Vagina (tissue), 2 donors: ENCODE results near the gene NEUROD4. TPM values are rescaled to one million over a fixed set of nuclear protein-coding genes. Genes with fewer than 3 reads are reported as not detected.

Experiments used
- DNase-seq, 2 donors: peaks; one replicate each; pipeline ENCODE4 v3.0.0-alpha.2; 2017; ENCODE audit errors: extremely low spot score in 2 of 2
- H3K27ac ChIP-seq: fragments of 200-600 bp; sonication (generic); one replicate; pipeline ENCODE4 v1.5.1; 2019
- H3K27me3 ChIP-seq: fragments of 200-600 bp; sonication (generic); one replicate; pipeline ENCODE4 v1.5.1; 2019
- H3K36me3 ChIP-seq, 2 donors: fragments of 200-600 bp; sonication (generic); one replicate each; pipeline ENCODE4 v1.5.1; 2017 to 2019
- H3K4me1 ChIP-seq: fragments of 200-600 bp; sonication (generic); one replicate; pipeline ENCODE4 v1.5.1; 2019
- H3K4me3 ChIP-seq, 2 donors: fragments of 200-600 bp; sonication (generic); 1 replicate in 1 of 2; 2 replicates in 1 of 2; pipeline ENCODE4 v1.5.1; 2016 to 2019
- H3K9me3 ChIP-seq: fragments of 200-600 bp; sonication (generic); one replicate; pipeline ENCODE4 v1.5.1; 2019
- POLR2A ChIP-seq, 2 donors: fragments of 450-650 bp; IDR thresholded peaks; one replicate each; pipeline ENCODE4 v1.6.1; 2017; ENCODE audit warnings: antibody characterized with exemption in 2 of 2, mild to moderate bottlenecking in 2 of 2, moderate library complexity in 2 of 2
- POLR2AphosphoS5 ChIP-seq, 2 donors: sonication (generic); formaldehyde crosslinking; IDR thresholded peaks; one replicate each; pipeline ENCODE4 v1.9.0; 2017; ENCODE audit warnings: antibody characterized with exemption in 2 of 2, mild to moderate bottlenecking in 2 of 2, low read depth in 1 of 2; ENCODE audit not compliant: insufficient read depth in 1 of 2
- intact Hi-C: fragments of 100-400 bp; cut with DNase I; formaldehyde crosslinking; loops from one replicate; pipeline ENCODE4 v1.15.1; 2023
- total RNA-seq: library from RNA; depleted of rRNA; stranded (reverse); fragments of >200 nt; gene quantifications from one replicate; pipeline ENCODE4 v1.2.3, GENCODE V29; 2016
- TF ChIP-seq, protein P1 (sequence below), 3 experiments: fragments of 450-650 bp in 2 of 3; fragments of 200-600 bp in 1 of 3; sonication (generic) in 1 of 3; IDR thresholded peaks; one replicate each; pipeline ENCODE4 v1.5.1; 2017 to 2019; ENCODE audit warnings: antibody characterized with exemption in 3 of 3, mild to moderate bottlenecking in 2 of 3, moderate library complexity in 2 of 3

NEUROD4 gene, protein sequence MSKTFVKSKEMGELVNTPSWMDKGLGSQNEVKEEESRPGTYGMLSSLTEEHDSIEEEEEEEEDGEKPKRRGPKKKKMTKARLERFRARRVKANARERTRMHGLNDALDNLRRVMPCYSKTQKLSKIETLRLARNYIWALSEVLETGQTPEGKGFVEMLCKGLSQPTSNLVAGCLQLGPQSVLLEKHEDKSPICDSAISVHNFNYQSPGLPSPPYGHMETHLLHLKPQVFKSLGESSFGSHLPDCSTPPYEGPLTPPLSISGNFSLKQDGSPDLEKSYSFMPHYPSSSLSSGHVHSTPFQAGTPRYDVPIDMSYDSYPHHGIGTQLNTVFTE
- not detected for total RNA-seq

DNA sequence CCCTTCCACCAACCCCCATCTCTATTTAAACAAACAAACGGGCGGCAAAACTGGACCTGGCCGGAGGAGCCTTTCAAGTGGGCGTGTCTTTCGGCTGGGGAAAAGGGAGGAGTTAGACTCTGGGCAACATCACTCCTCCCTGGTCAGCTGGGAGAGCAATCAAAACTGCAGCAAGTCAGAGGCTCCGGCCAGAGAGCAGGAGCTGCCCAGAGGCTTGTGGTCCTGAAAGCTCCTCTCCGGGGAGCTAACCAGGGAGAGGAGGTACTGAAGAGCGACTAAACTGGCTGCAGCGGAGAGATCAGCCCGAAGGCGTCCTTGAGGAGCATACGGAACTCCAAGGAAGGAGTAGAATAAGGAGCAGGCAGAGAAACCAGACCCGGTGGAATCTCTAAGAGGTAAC, at the start of gene NEUROD4:
Gene NEUROD4 (plus strand): TSS at position 191 of the 400 bp plus-strand sequence. CDS start 6,466 bp downstream, outside the sequence.
- Histone ChIP-seq H3K4me1 (no peaks in the 10 kb centered on the region), H3K27ac (no peak within 1 kb of the TSS), H3K9me3 (no peaks in the 10 kb centered on the region), H3K36me3 (no peaks in the 10 kb centered on the region), H3K27me3 (no peaks in the 10 kb centered on the region), H3K4me3 (no peak within 1 kb of the TSS)
- no peak for DNase-seq
- intact Hi-C loops = no loop called here
- TF ChIP-seq POLR2AphosphoS5 (IDR thresholded peaks at IDR 0.05; ENCODE audit: insufficient read depth in 1 of 2, low read depth in 1 of 2) = no peak

DNA sequence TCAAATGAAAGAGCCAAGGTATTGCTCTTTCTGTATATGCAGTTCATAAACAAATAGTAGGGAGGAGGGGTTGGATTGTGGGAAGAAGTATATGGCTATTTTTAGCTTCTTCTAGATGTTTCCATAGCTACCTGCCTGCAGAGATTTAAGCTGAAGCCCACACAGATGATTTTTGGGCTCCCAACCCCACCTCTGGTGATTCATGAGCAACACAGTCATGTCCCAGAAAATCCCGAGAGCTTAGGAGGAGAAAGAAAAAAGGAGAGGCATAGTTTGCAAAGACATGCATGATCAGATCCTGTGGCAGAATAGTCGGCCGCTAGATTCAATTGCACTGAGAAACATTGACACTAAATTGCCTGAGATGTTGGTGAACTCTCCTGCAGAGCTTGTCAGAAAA, 49.0 kb upstream of the NEUROD4 start:
- Histone ChIP-seq H3K27me3 (no peaks in the 10 kb centered on the region), H3K36me3 (no peaks in the 10 kb centered on the region), H3K9me3 (no peaks in the 10 kb centered on the region), H3K4me3 (no peak overlapping the region), H3K27ac (no peak overlapping the region), H3K4me1 (no peaks in the 10 kb centered on the region)
- intact Hi-C loops = no loop called here
- TF ChIP-seq, protein P1, sequence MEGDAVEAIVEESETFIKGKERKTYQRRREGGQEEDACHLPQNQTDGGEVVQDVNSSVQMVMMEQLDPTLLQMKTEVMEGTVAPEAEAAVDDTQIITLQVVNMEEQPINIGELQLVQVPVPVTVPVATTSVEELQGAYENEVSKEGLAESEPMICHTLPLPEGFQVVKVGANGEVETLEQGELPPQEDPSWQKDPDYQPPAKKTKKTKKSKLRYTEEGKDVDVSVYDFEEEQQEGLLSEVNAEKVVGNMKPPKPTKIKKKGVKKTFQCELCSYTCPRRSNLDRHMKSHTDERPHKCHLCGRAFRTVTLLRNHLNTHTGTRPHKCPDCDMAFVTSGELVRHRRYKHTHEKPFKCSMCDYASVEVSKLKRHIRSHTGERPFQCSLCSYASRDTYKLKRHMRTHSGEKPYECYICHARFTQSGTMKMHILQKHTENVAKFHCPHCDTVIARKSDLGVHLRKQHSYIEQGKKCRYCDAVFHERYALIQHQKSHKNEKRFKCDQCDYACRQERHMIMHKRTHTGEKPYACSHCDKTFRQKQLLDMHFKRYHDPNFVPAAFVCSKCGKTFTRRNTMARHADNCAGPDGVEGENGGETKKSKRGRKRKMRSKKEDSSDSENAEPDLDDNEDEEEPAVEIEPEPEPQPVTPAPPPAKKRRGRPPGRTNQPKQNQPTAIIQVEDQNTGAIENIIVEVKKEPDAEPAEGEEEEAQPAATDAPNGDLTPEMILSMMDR (IDR thresholded peaks at IDR 0.05) = no peak
- TF ChIP-seq POLR2AphosphoS5 (IDR thresholded peaks at IDR 0.05; ENCODE audit: insufficient read depth in 1 of 2, low read depth in 1 of 2) = no peak
- TF ChIP-seq POLR2A (IDR thresholded peaks at IDR 0.05) = no peak
- DNase-seq = no peak

DNA sequence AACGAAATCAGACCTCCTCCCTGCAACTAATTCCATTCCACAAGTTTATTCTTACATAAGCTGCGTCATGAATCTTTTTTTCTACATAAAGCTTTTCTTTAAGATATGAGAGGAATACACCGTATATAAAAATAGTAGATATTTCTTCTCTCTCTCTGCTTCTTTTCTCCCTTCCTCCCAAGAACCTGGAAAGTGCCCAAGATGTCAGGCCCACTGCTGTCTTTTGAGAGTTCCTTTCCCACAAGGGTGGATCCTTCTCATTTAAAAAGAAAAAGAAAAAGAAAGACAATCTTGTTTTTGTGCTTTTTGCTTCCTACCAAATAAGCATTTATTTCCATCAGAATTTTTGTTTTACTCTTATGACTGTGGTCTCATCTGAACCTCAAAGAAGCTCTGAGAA, 46.2 kb upstream of the NEUROD4 start:
- H3K4me1 ChIP-seq = no peaks in the 10 kb centered on the region
- H3K27ac ChIP-seq = no peak overlapping the region
- no peak overlapping the region for H3K4me3 ChIP-seq
- intact Hi-C loops = no loop called here
- TF ChIP-seq POLR2A (IDR thresholded peaks at IDR 0.05) = no peak
- TF ChIP-seq, protein P1 (IDR thresholded peaks at IDR 0.05) = no peak
- no peak for TF ChIP-seq POLR2AphosphoS5 (IDR thresholded peaks at IDR 0.05; ENCODE audit: insufficient read depth in 1 of 2, low read depth in 1 of 2)
- no peaks in the 10 kb centered on the region for H3K36me3 ChIP-seq
- H3K27me3 ChIP-seq = no peaks in the 10 kb centered on the region
- DNase-seq = no peak
- no peaks in the 10 kb centered on the region for H3K9me3 ChIP-seq

DNA sequence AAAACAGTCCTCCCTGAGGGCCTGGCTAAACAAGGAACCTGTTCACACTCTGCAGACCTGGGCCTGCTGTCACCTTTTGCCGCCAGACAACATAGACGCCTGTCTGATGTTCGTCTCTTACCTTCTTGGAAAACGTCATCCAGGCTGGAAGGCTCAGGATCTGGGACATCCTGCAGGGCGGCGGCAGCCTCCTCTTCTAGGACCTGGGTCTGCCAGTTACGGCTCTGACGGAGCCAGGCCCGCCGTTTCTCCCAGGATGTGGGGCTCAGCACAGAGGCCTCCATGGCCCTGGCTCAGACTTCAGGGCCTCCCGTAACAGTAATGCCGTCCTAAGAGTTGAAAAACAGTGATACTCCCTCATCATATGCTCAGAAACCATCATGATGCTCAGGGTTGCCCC, 45.5 kb upstream of the NEUROD4 start:
- Histone ChIP-seq H3K9me3 (no peaks in the 10 kb centered on the region), H3K27ac (no peak overlapping the region), H3K36me3 (no peaks in the 10 kb centered on the region), H3K27me3 (no peaks in the 10 kb centered on the region), H3K4me1 (no peaks in the 10 kb centered on the region), H3K4me3 (no peak overlapping the region)
- intact Hi-C loops = no loop called here
- TF ChIP-seq POLR2AphosphoS5 (IDR thresholded peaks at IDR 0.05; ENCODE audit: insufficient read depth in 1 of 2, low read depth in 1 of 2) (no peak), POLR2A (IDR thresholded peaks at IDR 0.05) (no peak)
- TF ChIP-seq, protein P1 (IDR thresholded peaks at IDR 0.05) = no peak
- DNase-seq = no peak

DNA sequence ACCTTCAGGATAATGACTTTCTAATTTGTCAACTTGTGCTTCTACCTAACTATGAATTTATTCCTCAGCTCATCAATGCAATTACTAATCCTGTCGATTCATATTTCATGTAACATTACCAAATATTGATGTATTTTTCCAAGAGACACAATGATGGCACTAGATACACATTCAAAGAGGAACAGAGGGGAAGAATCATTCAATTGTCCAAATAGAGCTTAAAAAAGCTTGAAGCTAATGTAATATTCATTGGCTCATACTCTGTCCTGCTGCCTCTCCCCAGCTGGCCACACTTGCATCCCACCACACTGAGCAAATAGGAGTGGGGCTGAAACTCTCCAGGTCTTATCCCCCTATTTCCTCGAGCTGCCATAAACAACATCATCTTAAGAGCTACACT, 44.5 kb upstream of the NEUROD4 start:
- no peak overlapping the region for H3K27ac ChIP-seq
- intact Hi-C loops = no loop called here
- H3K36me3 ChIP-seq = no peaks in the 10 kb centered on the region
- H3K9me3 ChIP-seq = no peaks in the 10 kb centered on the region
- no peaks in the 10 kb centered on the region for H3K4me1 ChIP-seq
- TF ChIP-seq POLR2AphosphoS5 (IDR thresholded peaks at IDR 0.05; ENCODE audit: insufficient read depth in 1 of 2, low read depth in 1 of 2) = no peak
- no peak for TF ChIP-seq POLR2A (IDR thresholded peaks at IDR 0.05)
- no peak for DNase-seq
- no peak overlapping the region for H3K4me3 ChIP-seq
- no peaks in the 10 kb centered on the region for H3K27me3 ChIP-seq

DNA sequence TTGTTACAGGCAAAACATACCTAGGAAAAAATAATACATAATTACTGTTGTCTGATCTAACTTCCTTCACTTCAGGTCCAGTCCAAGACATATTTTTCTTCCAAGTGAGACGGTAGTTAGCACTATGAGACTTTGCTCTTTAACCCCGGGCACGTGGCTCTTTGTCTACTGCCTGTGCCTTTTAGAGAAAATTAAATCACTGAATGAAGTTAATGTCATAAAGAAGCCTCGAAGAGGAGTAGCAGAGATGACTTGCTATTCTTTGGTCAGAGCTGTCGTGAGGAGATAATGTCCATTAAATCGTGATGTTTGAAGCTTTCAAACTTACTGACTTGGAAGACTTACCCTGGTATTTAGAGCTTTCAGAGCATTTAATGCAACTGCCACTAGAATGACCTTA, 43.9 kb upstream of the NEUROD4 start:
- no peak for DNase-seq
- intact Hi-C loops = no loop called here
- H3K4me3 ChIP-seq = no peak overlapping the region
- H3K9me3 ChIP-seq = no peaks in the 10 kb centered on the region
- no peak overlapping the region for H3K27ac ChIP-seq
- H3K36me3 ChIP-seq = no peaks in the 10 kb centered on the region
- TF ChIP-seq, protein P1 (IDR thresholded peaks at IDR 0.05) = no peak
- TF ChIP-seq POLR2AphosphoS5 (IDR thresholded peaks at IDR 0.05; ENCODE audit: insufficient read depth in 1 of 2, low read depth in 1 of 2) (no peak), POLR2A (IDR thresholded peaks at IDR 0.05) (no peak)
- no peaks in the 10 kb centered on the region for H3K4me1 ChIP-seq
- H3K27me3 ChIP-seq = no peaks in the 10 kb centered on the region
